Astrocyte of the cerebellum (primary cell): ENCODE results near the gene L3MBTL4.

Experiments
- DNase-seq: peaks from one replicate; pipeline ENCODE4 v3.0.0-alpha.2; 2011; ENCODE audit warnings: low read depth
- H3K4me3 ChIP-seq: 2 replicates; pipeline ENCODE4 v1.5.1; 2011; ENCODE audit warnings: mild to moderate bottlenecking, low read depth, low read length, moderate library complexity
- CTCF ChIP-seq: IDR thresholded peaks from 2 replicates; pipeline ENCODE4 v1.5.1; 2012; ENCODE audit warnings: low read length, low read depth, moderate library complexity, mild to moderate bottlenecking; ENCODE audit errors: missing control alignments
- in situ Hi-C: cut with HindIII; loops from 2 replicates; pipeline ENCODE4 v1.10.0; 2017; ENCODE audit warnings: low sequenced_read_pairs

The L3MBTL4 gene

GRCh38 chr18:5912566-5912965 is 502.1 kb downstream of the L3MBTL4 start:
- H3K4me3 ChIP-seq = no peak overlapping the region
- in situ Hi-C loops = no loop called here
- no peak for DNase-seq
- TF ChIP-seq CTCF = no peak

DNA sequence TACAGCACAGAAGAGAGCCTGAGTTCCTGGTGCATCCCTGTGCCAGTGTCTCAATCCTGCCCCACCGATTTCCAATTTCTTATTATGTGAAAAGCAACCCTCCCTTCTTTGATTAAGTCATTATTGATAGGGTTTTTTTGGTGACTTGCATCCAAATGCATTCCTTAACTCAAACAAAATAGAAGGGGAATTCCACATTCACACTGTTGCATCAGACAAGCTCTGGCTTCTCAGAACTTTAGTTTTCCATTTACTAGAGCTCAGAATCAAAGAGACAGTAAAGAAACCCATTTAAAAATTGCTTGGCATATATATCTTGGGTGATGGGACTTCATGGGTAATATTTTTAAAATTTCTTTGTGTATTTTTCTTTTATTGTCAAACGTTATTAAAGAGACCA is 505.6 kb downstream of the L3MBTL4 start:
- TF ChIP-seq CTCF = no peak
- H3K4me3 ChIP-seq = no peak overlapping the region
- DNase-seq = no peak
- in situ Hi-C loops = no loop called here
